Endothelial cell of umbilical vein (primary cell): Measurements from ENCODE around the gene PLAGL2. TPM values are rescaled to one million over a fixed set of nuclear protein-coding genes. Genes with fewer than 3 reads are reported as not detected.
A peak's percentile ranks its signal among the peaks of the same experiment; 100 is the strongest.

Source experiments
- BruUV-seq: library from RNA; stranded (reverse); fragments of 400-500 nt; replicated peaks from 2 replicates; lab custom pipeline; 2021; lab: Mats Ljungman, UMichigan
- CTCF ChIA-PET: fragments of 300-600, 350-600 bp; sonication (Branson Sonifier 250); formaldehyde crosslinking; loops from one replicate; lab custom pipeline; 2021; ENCODE audit warnings: antibody characterized with exemption, inconsistent platforms; lab: Charles Lee
- POLR2A ChIA-PET: fragments of 300-600, 350-600 bp; sonication (Branson Sonifier 250); formaldehyde crosslinking; loops from one replicate; lab custom pipeline; 2021; ENCODE audit warnings: antibody characterized with exemption, inconsistent platforms; lab: Charles Lee
- DNase-seq: peaks from one replicate; pipeline ENCODE4 v3.0.0-alpha.2; 2011; ENCODE audit warnings: low read depth, low spot score
- FAIRE-seq: peaks from 2 replicates; lab custom pipeline; 2011; peaks lifted over from hg19 to GRCh38; lab: Jason Lieb, UNC
- H2AFZ ChIP-seq: 2 replicates; pipeline ENCODE4 v1.6.0; 2012; ENCODE audit warnings: low read depth, low read length, control low read depth, inconsistent platforms
- H3K27ac ChIP-seq: 2 replicates; pipeline ENCODE4 v1.5.1; 2011; ENCODE audit warnings: low read depth, mild to moderate bottlenecking, control low read depth, low read length, moderate library complexity; ENCODE audit not compliant: insufficient read depth
- H3K27me3 ChIP-seq, 2 experiments: 2 replicates each; pipeline versions ENCODE4 v1.6.0 to v1.6.1; 2011; ENCODE audit warnings: low read length in 2 of 2, mixed read lengths in 1 of 2; ENCODE audit not compliant: control insufficient read depth in 2 of 2, insufficient read depth in 2 of 2
- H3K36me3 ChIP-seq, 2 experiments: 2 replicates in 1 of 2; 3 replicates in 1 of 2; pipeline ENCODE4 v1.5.1; 2011; ENCODE audit warnings: low read length in 2 of 2, mild to moderate bottlenecking in 1 of 2, moderate library complexity in 1 of 2; ENCODE audit not compliant: control insufficient read depth in 2 of 2, insufficient read depth in 2 of 2; ENCODE audit errors: extremely low read depth in 1 of 2
- H3K4me1 ChIP-seq: 3 replicates; pipeline ENCODE4 v1.5.1; 2011; ENCODE audit warnings: mild to moderate bottlenecking, low read length; ENCODE audit not compliant: control insufficient read depth, insufficient read depth; ENCODE audit errors: extremely low read depth
- H3K4me2 ChIP-seq: 2 replicates; pipeline ENCODE4 v1.6.1; 2011; ENCODE audit warnings: low read length, control low read depth, mixed read lengths; ENCODE audit not compliant: insufficient read depth
- H3K4me3 ChIP-seq, 3 experiments: fragments of 200-600 bp in 1 of 3; sonication (generic), shearing (Covaris generic) in 1 of 3; replicated peaks in 1 of 3; 2 replicates each; pipeline ENCODE4 v1.5.1; 2011 to 2016; ENCODE audit warnings: control low read depth in 3 of 3, low read length in 3 of 3, mild to moderate bottlenecking in 2 of 3, inconsistent platforms in 1 of 3, low read depth in 1 of 3, moderate library complexity in 1 of 3; ENCODE audit not compliant: insufficient read depth in 1 of 3
- H3K79me2 ChIP-seq: 2 replicates; pipeline ENCODE4 v1.6.0; 2012; ENCODE audit warnings: low read length, inconsistent platforms; ENCODE audit not compliant: control insufficient read depth, insufficient read depth
- H3K9ac ChIP-seq: replicated peaks from 2 replicates; pipeline ENCODE3; 2011; ENCODE audit warnings: low read length, control low read depth; ENCODE audit not compliant: insufficient read depth; ENCODE audit errors: extremely low read depth
- H3K9me1 ChIP-seq: replicated peaks from 3 replicates; pipeline ENCODE4 v1.6.0; 2011; ENCODE audit warnings: mild to moderate bottlenecking, low read length; ENCODE audit not compliant: control insufficient read depth, insufficient read depth; ENCODE audit errors: extremely low read depth
- H3K9me3 ChIP-seq: replicated peaks from 2 replicates; pipeline ENCODE4 v1.5.1; 2012; ENCODE audit warnings: low read length, inconsistent platforms; ENCODE audit not compliant: control insufficient read depth, insufficient read depth
- H4K20me1 ChIP-seq: replicated peaks from 2 replicates; pipeline ENCODE3; 2011; ENCODE audit warnings: mild to moderate bottlenecking, low read length; ENCODE audit not compliant: control insufficient read depth, insufficient read depth; ENCODE audit errors: extremely low read depth
- EZH2 ChIP-seq: IDR thresholded peaks from 2 replicates; pipeline ENCODE4 v1.6.1; 2012; ENCODE audit warnings: borderline replicate concordance, low read depth, mild to moderate bottlenecking, moderate library complexity, low read length, inconsistent platforms; ENCODE audit not compliant: severe bottlenecking
- FOS ChIP-seq: IDR thresholded peaks from 2 replicates; pipeline ENCODE4 v1.6.1; 2011; ENCODE audit warnings: mild to moderate bottlenecking, low read length, moderate library complexity, borderline replicate concordance; ENCODE audit not compliant: insufficient read depth
- GATA2 ChIP-seq: IDR thresholded peaks from 2 replicates; pipeline ENCODE4 v1.7.0; 2011; ENCODE audit warnings: low read depth, mild to moderate bottlenecking, moderate library complexity, mixed read lengths, low read length; ENCODE audit not compliant: insufficient read length, insufficient read depth
- JUN ChIP-seq: IDR thresholded peaks from 2 replicates; pipeline ENCODE4 v1.6.1; 2011; ENCODE audit warnings: borderline replicate concordance, low read depth; ENCODE audit not compliant: insufficient read length, insufficient read depth
- MYC ChIP-seq: IDR thresholded peaks from one replicate; pipeline ENCODE4 v1.6.1; 2011; ENCODE audit warnings: mild to moderate bottlenecking, low read depth, low read length
- POLR2A ChIP-seq: IDR thresholded peaks from 2 replicates; pipeline ENCODE4 v1.6.1; 2012; ENCODE audit warnings: low read depth, mild to moderate bottlenecking, control low read depth, low read length
- POLR2AphosphoS5 ChIP-seq: IDR thresholded peaks from 2 replicates; pipeline ENCODE4 v1.6.1; 2012; ENCODE audit warnings: low read depth, mild to moderate bottlenecking, control low read depth, low read length, moderate library complexity; ENCODE audit not compliant: insufficient read depth
- dilution Hi-C: fragments of 300-500 bp; cut with MboI; formaldehyde crosslinking; loops from one replicate; pipeline ENCODE4 v1.15.0; 2019; ENCODE audit warnings: low sequenced_read_pairs; ENCODE audit not compliant: extremely low pct_ligation_motif_present
- intact Hi-C: fragments of 100-400 bp; cut with micrococcal nuclease; formaldehyde crosslinking; loops from one replicate; pipeline ENCODE4 v1.10.0; 2022
- polyA plus RNA-seq, 4 experiments: library from polyadenylated mRNA; depleted of rRNA in 3 of 4; stranded (reverse) in 3 of 4; unstranded in 1 of 4; fragments of >200 nt; gene quantifications; 2 replicates each; pipeline versions ENCODE4 v1.2.1 to v1.2.3, GENCODE V29; 2011 to 2012; ENCODE audit warnings: missing spikeins in 1 of 4
- total RNA-seq: library from RNA; stranded (reverse); gene quantifications from 2 replicates; pipeline ENCODE4 v1.2.3, GENCODE V29; 2021
- TF ChIP-seq, protein P1 (sequence below): IDR thresholded peaks from 2 replicates; pipeline ENCODE4 v1.6.1; 2011; ENCODE audit not compliant: insufficient read depth, insufficient read length
- TF ChIP-seq, protein P2 (sequence below), 2 donors: IDR thresholded peaks; 1 replicate in 1 of 2; 2 replicates in 1 of 2; pipeline ENCODE4 v1.5.1; 2011; ENCODE audit warnings: low read length in 2 of 2, mild to moderate bottlenecking in 2 of 2, moderate library complexity in 2 of 2, control low read depth in 1 of 2, inconsistent platforms in 1 of 2, low read depth in 1 of 2; ENCODE audit not compliant: insufficient read depth in 1 of 2; ENCODE audit errors: extremely low read depth in 1 of 2

PLAGL2 gene
- total and polyA plus RNA-seq, 2 donors (not counting 3 experiments of a cell fraction or from before 2014, with no cell fraction given), result 8.2 to 15.2 TPM

DNA sequence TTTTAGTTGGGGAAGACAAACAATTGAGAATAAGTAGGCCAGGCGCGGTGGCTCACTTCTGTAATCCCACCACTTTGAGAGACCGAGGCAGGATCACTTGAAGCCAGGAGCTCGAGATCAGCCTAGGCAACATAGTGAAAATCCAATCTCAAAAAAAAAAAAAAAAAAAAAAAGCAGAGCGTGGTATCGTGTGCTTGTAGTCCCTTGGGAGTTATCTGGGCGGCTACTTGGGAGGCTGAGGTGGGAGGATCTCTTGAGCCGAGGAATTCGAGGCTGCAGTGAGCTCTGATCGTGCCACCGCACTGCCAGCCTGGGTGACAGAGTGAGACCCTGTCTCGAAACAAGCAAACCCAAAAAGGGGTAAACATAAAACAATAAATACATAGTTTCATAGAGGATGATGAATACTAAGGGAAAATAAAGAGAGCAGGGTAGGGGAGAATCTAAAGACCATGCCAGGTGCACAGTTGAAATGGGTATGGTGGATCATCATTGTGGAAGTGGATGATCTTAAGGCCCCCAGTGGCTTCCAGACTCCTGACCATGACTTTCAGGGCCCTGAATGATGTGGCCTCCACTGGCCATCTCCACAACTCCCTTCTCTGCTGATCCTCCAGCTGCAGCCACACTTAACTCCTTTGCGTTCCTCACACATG is 1.1 kb upstream of the PLAGL2 start:
- peaks cover 4 to 8% of the 10 kb centered on the region in 2 experiments for H3K36me3 ChIP-seq
- peak overlapping the region; percentile 76 for H3K9ac ChIP-seq
- dilution Hi-C loops, result no loop called here
- no peaks in the 10 kb centered on the region for H4K20me1 ChIP-seq
- H3K4me1 ChIP-seq, result peaks cover 21% of the 10 kb centered on the region
- intact Hi-C loops, result loop anchor here (5.0 kb wide), 2 partner anchors 224 to 444 kb away; no protein-coding TSS in a partner anchor
- CTCF ChIA-PET, result no interaction called here
- TF ChIP-seq MYC (no peak), FOS (no peak), EZH2 (no peak), GATA2 (no peak), POLR2AphosphoS5 (no peak), JUN (no peak), POLR2A (no peak)
- TF ChIP-seq, protein P1, sequence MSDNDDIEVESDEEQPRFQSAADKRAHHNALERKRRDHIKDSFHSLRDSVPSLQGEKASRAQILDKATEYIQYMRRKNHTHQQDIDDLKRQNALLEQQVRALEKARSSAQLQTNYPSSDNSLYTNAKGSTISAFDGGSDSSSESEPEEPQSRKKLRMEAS, result no peak
- TF ChIP-seq, protein P2, sequence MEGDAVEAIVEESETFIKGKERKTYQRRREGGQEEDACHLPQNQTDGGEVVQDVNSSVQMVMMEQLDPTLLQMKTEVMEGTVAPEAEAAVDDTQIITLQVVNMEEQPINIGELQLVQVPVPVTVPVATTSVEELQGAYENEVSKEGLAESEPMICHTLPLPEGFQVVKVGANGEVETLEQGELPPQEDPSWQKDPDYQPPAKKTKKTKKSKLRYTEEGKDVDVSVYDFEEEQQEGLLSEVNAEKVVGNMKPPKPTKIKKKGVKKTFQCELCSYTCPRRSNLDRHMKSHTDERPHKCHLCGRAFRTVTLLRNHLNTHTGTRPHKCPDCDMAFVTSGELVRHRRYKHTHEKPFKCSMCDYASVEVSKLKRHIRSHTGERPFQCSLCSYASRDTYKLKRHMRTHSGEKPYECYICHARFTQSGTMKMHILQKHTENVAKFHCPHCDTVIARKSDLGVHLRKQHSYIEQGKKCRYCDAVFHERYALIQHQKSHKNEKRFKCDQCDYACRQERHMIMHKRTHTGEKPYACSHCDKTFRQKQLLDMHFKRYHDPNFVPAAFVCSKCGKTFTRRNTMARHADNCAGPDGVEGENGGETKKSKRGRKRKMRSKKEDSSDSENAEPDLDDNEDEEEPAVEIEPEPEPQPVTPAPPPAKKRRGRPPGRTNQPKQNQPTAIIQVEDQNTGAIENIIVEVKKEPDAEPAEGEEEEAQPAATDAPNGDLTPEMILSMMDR (IDR thresholded peaks at IDR 0.05; ENCODE audit: extremely low read depth in 1 of 2, insufficient read depth in 1 of 2, low read depth in 1 of 2, low read length in 2 of 2), result no peak
- FAIRE-seq (peak; percentile 35), DNase-seq (no peak)
- H3K27ac ChIP-seq, result no peak overlapping the region
- no peaks in the 10 kb centered on the region for H3K27me3 ChIP-seq
- no peaks in the 10 kb centered on the region for H3K9me3 ChIP-seq
- no peak overlapping the region for H2AFZ ChIP-seq
- peak overlapping the region; percentile 38 to 81 (median 76) for H3K4me3 ChIP-seq
- H3K79me2 ChIP-seq, result peaks cover 66% of the 10 kb centered on the region
- no TSS peak for BruUV-seq
- POLR2A ChIA-PET, result no interaction called here
- H3K4me2 ChIP-seq, result peak overlapping the region; percentile 68
- H3K9me1 ChIP-seq, result no peaks in the 10 kb centered on the region
